GM12872 (cell line): ENCODE results near the gene WNT9A.

Experiments used
- TF ChIP-seq, protein P1 (sequence below): IDR thresholded peaks from 3 replicates; pipeline ENCODE4 v1.5.1; 2011; ENCODE audit warnings: low read depth, mild to moderate bottlenecking, low read length, moderate library complexity; ENCODE audit not compliant: insufficient read depth

The WNT9A gene

GRCh38 chr1:227905573-227906487, 41.9 kb downstream of the WNT9A start:
- TF ChIP-seq, protein P1, sequence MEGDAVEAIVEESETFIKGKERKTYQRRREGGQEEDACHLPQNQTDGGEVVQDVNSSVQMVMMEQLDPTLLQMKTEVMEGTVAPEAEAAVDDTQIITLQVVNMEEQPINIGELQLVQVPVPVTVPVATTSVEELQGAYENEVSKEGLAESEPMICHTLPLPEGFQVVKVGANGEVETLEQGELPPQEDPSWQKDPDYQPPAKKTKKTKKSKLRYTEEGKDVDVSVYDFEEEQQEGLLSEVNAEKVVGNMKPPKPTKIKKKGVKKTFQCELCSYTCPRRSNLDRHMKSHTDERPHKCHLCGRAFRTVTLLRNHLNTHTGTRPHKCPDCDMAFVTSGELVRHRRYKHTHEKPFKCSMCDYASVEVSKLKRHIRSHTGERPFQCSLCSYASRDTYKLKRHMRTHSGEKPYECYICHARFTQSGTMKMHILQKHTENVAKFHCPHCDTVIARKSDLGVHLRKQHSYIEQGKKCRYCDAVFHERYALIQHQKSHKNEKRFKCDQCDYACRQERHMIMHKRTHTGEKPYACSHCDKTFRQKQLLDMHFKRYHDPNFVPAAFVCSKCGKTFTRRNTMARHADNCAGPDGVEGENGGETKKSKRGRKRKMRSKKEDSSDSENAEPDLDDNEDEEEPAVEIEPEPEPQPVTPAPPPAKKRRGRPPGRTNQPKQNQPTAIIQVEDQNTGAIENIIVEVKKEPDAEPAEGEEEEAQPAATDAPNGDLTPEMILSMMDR = no peak

DNA sequence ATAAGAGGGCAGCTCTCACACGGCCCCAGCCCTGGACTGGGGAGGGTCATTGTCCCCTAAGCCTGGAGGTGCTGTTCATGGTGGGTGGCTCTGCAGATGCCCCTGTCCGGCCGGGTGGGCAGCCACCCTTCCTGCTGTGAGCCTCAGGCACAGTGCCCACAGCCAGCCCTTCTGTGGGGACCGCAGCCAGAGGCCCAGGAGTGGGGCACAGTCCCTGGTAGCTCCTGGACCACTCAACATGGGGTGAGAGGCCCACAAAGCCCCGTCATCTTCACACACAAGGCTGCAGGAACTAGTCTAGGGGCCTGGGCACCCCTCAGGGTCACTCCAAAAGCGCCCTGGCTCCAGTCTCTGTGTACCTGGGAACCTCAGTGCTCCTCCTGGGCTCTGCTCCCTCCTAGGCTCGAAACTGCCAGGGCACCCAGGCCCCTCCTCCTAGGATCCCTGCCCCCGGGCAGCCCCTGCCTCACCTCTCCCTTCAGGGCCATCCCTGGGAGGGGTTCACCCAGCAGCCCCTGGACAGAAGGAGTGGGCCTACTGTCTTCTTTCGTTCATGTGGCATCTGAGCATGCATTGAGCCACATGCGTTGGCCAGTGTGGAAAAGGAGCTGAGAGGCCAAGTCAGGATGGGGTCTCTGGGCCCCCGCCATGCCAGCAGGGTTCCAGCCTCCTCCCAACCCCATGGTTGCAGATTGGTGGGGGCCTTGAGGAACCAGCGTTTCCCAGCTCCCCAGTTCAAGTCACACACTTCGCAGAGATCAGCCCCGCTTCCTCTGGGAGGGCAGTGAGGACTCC, 43.0 kb downstream of the WNT9A start:
- TF ChIP-seq, protein P1 = no peak

DNA sequence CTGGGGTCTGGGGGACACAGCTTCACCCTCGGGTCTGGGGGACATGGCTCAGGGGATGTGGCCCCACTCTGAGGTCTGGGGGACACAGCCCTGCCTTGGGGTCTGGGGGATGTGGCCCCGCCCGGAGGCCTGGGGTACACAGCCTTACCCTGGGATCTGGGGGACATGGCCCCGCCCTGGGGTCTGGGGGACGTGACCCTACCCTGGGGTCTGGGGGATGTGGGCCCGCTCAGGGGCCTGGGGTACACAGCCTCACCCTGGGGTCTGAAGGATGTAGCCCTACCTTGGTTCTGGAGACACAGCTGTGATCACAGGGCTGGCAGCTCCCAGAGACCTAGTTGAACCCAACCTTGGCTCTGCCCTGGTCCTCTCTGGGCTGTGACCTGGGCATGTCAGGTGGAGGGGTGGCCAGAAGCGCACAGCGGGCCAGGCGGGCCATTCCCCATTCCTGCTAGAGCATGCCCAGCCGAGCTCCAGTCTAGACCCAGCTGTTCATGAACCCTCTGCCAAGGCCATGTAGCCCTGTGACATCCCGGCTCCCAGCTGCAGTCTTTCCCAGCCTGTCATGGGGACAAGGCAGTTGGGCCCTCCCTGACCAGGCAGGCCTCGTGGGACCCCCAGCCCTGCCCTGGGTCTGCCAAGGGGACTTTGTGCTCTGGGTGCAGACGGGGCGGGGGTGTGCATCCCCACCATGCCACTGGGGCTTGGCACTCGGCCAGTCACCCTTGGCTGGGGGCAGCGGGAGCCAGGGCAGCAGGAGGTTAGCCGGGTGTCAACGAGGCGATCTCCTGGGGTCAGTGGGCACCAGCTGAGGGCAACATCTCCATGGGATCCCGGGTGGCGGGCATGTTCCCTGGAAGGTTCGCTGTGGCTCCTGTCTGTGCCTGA, 43.9 kb downstream of the WNT9A start:
- TF ChIP-seq, protein P1 = no peak

- TF ChIP-seq, protein P1 = no peak
Measured at GRCh38 chr1:227903061-227903521, 44.6 kb downstream of the WNT9A start.

- TF ChIP-seq, protein P1 = no peak
Measured at GRCh38 chr1:227902641-227902990, 45.1 kb downstream of the WNT9A start.

DNA sequence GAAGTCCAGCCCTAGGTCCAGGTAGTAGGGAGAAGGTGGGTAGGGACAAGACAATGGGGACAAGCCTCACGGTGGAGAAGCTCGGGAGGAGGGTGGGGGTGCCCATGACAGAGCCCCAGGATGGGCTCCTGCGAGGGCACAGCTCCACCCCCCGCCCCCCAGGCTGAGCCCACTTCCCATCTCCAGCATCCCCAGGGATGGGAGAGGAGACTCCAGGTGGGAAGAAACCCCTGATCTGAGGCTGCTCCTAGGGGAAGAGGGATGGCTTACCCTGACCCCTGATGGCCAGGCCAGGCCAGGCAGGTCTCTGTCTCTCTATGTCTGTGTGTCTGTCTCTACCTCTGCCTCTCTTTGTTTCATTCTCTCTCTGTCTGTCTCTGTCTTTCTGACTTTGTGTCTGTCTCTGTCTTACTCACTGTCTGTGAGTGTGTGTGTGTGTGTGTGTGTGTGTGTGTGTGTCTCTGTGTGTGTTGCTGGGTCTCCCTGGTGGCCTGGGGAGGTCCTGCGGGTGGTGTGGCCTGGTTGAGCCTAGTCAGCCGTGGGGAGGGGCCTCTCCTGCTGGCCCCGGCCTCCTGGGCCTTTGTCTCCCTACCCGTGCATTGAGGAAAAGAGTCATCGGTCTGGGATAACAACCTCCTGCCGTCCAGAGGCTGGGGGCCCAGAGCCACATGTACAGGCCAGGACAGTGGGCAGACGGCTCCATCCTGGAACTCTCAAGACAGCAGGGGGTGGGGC, 45.7 kb downstream of the WNT9A start:
- TF ChIP-seq, protein P1 = no peak
